NCI-H1436 treated with DMSO at 0.1 percent for 48 hours (cell line): ENCODE results near the gene STUM.
A peak's percentile ranks its signal among the peaks of the same experiment; 100 is the strongest.
"Not testable (repeated sequence)": the region's sequence is repeated elsewhere in the genome, so short reads cannot be mapped to it uniquely, and the experiment has no call there.

ENCODE experiments used
- DNase-seq: peaks from one replicate; lab custom pipeline; 2025; lab: John Stamatoyannopoulos, UW

The STUM gene

GRCh38 chr1:226604560-226605317 lies 56.2 kb downstream of the STUM start:
- DNase-seq, result no peak

DNA sequence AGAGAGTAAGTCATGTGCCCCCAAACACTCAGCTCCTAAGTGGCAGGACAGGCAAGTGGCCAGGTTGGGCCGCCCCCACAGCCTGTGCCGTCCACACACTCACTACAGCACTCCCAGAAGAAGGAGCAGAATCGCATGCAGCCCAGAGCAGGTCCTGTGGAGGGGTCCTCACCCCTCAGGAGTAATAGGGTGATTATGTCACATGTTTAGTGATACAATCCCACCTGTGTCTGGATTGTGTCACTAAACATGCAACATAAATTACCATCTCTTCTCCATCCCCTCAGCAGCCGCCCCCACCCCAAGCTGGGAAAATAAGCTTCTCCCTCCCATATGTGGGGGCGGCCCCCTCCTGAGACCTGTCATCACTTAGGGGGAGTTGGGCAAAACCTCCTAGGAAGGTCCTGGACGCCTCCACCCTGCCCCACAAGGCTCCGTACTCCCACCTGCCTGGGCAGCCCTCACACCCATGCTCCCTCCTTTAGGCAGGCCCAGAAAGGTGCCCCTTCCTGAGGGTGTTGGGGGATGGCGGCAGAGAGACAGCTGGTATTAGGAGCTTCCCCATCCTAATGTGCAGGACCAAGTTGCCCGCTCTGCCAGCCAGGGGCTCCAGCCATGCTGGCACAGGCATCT lies 56.9 kb downstream of the STUM start:
- DNase-seq, result no peak

- no peak for DNase-seq
Observed at GRCh38 chr1:226606311-226607267, 58.0 kb downstream of the STUM start.

DNA sequence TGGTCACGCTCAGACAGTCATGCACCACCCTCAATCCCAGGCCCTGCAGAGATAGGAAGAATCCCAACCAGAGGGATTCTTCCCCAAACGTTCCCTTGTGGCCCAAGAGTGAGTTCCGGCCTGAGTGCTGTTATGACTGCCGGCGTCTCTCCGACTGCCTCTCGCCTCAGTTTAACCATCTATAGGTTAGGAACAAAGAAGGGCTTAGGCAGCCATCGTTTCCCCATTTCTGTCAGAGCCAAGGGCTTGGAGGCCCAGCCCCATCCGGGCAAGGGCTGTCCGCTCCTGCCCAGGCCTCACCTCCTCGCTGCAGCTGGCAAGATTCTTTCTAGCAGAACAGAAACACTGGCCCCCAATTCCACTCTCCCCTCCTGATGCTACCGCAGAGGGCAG lies 58.7 kb downstream of the STUM start:
- no peak for DNase-seq

- DNase-seq, result no peak
Observed at GRCh38 chr1:226607821-226608220, 59.3 kb downstream of the STUM start.

GRCh38 chr1:226608699-226609505 lies 60.3 kb downstream of the STUM start:
- DNase-seq, result peak; percentile 10

DNA sequence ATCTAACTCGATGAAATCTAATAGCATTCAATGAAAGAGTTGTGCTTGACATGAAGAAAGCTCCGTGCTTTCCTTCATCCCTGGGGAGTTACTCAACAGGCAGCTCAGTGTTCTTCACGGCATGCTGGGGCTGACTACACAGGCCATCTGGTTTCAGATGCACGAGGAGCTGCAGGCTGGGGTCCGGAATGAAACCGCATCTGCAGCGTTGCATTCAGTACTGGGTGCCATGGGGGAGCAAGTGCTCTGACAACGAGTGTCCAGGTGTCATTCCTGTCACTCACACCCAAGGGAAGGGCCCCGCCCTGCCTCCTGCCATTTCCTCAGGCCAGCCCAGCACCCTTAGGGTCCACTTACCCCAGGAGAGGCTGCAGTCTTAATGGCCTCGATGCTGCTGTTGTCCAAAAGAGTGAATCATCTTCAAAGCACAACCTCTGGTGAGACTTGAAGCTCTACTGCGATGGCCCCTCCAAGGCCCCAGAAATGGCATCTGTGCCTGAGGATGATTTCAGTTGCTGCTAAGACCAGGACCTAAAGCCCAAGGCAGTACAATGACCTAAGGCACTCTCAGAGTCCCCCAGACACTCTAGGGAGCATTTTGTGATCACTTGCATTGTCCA lies 61.4 kb downstream of the STUM start:
- no peak for DNase-seq

DNA sequence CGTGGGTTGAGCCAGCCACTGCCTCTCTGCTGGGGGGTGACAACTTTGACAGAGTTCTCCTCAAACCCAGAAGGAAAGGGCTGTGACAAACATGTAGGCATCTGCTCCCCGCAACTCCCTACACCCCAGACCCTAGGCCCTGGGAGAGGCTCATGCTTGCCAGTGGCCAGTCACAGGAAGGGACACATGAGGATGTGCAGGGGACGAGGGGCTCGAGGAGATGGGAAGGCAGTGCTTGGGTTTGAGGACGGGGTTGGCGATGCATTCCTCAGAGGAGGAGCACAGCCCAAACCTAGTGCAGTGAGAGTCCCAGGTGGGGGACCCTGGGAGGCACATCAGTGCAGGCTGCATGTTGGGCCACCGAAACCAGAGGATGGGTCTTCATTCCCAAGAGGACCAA lies 62.1 kb downstream of the STUM start:
- DNase-seq, result no peak

- DNase-seq, result no peak
Observed at GRCh38 chr1:226611301-226611700, 62.7 kb downstream of the STUM start.

GRCh38 chr1:226611980-226612379 lies 63.4 kb downstream of the STUM start:
- DNase-seq, result not testable (repeated sequence)

DNA sequence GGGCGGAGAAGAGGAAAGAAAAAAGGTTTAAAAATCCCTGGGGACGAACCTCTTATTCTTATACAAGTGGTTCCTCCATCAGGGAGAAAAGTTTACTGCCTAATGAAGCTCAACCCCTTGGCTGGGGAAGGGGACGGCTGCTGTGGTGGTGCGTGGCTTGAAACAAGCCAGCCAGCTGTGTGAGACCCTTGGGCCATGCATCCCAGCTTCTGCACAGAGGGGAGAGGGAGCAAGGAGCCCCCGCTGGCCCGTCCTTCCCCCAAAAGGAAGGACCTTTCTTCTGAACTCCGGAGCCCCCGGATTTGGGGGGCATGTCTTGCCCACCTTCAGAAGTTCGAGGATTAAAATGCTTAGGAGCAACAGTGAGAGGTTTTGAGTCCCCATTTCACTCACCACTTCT lies 67.3 kb downstream of the STUM start:
- DNase-seq, result no peak

- no peak for DNase-seq
Observed at GRCh38 chr1:226616636-226617035, 68.1 kb downstream of the STUM start.

DNA sequence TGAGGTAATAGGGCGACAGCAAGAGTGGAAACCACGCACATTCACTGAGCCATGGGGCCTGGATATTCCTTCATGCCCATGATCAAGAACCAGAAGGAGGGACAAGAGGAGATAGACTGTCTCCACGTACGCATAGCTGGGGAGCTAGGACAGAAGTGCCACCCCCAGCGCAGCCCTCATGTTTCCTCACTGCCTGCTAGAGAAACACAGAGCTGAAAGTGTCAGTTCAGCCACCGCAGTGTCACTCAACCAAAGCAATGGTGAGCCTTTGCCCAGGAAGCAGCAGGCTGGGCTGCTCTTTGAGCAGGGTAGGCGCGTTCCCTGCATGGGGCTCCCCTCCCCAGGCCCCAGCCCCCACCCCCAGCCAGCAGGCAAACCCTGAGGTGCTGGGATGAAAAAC lies 68.5 kb downstream of the STUM start:
- DNase-seq, result no peak

DNA sequence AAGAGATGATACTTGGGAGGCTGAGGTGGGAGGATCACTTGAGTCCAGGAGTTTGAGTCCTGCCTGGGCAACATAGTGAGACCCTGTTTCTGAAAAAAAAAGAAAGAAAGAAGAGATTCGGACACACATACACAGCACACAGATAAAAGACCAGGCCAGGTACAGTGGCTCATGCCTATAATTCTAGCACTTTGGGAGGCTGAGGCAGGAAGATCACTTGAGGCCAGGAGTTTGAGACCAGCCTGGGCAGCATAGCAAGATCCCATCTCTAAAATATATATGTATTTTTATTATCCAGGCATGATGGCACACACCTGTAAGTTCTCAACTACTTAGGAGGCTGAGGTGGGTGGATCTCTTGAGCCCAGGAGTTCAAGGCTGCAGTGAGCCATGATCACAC lies 69.2 kb downstream of the STUM start:
- DNase-seq, result not testable (repeated sequence)

DNA sequence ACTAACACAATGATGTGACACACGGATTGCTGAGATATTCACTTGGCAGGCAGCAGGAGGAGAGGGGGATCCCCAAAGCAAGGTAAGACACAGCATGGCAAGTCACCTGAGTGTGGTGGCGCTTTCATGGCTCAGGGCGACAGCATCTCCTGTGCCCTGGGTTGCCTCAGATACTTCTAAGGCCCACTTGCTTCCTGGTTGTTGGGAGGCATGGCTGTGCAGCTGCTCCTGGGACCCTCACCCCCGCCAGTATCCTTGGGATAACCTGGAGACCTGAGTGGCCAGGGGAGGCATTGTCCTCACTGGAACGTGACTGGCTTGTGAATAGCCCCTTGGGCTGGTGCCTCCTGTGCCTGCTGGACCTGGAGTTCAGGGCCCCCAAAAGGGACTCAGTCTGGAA lies 69.8 kb downstream of the STUM start:
- DNase-seq, result no peak

- no peak for DNase-seq
Observed at GRCh38 chr1:226619031-226619430, 70.5 kb downstream of the STUM start.

- DNase-seq, result no peak
Observed at GRCh38 chr1:226622012-226622411, 73.4 kb downstream of the STUM start.

DNA sequence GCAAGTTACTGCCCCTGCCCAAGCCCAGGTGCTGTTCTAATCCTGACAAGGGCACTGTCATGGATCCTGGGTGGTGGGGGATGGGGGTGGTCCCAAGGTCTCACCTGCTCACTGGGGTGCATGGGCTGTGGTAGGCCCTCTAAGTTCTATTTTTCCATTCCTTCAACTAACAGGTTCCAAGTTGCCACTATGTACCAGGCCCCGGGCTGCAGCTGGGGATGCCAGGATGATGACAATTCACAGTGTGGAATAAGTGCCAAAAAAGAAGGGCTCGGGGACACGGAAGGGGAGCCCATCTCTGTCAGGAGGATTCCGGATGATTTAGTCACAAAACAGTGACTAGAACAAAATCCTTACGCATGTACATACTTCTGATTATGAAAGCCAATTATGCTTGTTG lies 76.0 kb downstream of the STUM start:
- no peak for DNase-seq

- DNase-seq, result no peak
Observed at GRCh38 chr1:226625326-226625725, 76.8 kb downstream of the STUM start.

GRCh38 chr1:226625832-226626576 lies 77.4 kb downstream of the STUM start:
- DNase-seq, result no peak

DNA sequence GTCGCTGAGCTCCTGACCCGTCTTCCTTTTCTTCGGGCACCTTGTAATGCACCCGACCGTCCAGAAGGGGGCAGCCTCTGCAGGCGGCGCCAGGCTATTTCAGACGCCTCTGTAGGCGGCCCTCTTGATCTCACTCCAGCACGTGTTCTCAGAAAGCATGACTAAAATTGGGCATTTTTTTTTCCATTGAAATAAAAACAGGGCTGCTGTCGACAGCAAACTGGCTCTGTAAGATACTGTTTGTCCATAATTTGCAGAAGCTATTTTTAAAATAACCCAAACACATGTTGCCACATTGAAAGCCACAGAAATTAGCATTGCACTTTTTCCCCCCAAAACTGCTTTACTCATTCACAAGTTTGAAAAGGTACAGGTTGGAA lies 78.0 kb downstream of the STUM start:
- DNase-seq, result no peak
